ENCODE data around the gene SLC6A3. TPM values are rescaled to one million over a fixed set of nuclear protein-coding genes. Genes with fewer than 3 reads are reported as not detected.

SLC6A3 gene
- total RNA-seq, 1 experiment from 2014 or later, result 0.07 TPM

DNA sequence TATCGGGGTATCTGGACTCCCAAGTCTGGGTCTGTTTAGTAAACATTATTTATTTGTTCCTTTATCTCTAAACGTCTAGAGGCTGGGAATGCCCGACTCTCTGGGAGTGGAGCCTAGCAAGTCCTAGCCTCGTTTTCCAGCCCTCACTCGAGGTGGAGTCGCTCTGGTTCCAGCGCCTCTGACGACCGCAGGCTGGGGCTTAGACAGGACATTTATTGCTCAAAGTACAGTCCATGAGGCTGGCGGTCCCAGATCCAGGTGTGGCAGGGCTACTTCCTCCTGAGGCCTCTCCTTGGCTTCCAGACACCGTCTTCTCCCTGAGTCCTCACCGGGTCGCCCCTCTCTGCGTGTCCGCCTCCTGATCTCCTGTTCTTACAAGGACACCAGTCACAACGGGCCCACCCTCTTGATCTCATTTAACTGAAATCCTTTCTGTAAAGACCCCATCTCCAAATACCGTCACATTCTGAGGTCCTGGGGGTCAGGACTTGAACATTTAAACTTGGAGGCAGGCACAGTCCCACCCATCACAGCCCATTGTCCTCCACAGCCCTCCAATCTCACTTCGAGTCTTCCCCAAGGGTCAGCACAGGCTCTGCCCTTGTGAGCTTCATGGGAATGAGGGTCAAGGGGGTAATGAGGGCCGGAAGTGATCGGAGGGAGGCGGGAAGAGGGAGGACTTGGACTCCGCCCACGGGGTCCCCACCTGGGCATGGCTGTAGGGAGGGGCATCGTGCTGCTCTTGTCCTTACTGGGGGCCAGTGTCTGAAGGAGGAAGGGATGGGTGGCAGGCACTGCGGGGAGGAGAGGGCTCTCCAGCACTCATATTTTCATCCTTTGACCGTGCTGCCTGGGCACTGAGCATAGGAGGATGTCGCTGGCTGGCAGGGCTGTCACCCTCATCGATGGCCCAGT lies 88.1 kb downstream of the SLC6A3 start:
- DNase-seq, result peak; percentile 59
- Histone ChIP-seq H3K36me3 (replicated peaks; ENCODE audit: control insufficient read depth, insufficient read depth, low read length) (no peaks in the 10 kb centered on the region), H3K4me3 (ENCODE audit: insufficient read depth, low read depth, low read length) (no peak overlapping the region), H3K27me3 (ENCODE audit: control insufficient read depth, insufficient read depth, low read length) (no peaks in the 10 kb centered on the region)

DNA sequence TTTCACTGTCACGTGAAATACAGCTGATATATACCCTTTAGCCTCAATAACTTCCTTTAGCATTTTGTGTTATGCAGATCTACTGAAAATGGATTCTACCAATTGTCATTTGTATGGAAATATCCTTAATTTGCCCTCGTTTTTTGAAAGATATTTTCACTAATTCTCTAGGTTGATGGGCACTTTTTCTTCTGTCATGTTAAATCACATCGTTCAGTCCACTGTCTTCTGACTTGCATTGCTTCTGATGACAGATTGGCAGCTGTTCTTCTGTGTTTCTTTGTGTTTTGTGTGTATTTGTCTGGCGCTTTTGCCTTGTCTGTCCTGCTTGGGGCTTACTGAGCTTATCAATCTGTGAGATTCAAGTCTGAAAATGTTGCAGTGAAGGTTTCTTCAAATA lies 90.7 kb downstream of the SLC6A3 start:
- no peaks in the 10 kb centered on the region for H3K27me3 ChIP-seq (ENCODE audit: control insufficient read depth, insufficient read depth, low read length)
- H3K4me3 ChIP-seq (ENCODE audit: insufficient read depth, low read depth, low read length), result no peak overlapping the region
- no peaks in the 10 kb centered on the region for H3K36me3 ChIP-seq (replicated peaks; ENCODE audit: control insufficient read depth, insufficient read depth, low read length)
- DNase-seq, result no peak

DNA sequence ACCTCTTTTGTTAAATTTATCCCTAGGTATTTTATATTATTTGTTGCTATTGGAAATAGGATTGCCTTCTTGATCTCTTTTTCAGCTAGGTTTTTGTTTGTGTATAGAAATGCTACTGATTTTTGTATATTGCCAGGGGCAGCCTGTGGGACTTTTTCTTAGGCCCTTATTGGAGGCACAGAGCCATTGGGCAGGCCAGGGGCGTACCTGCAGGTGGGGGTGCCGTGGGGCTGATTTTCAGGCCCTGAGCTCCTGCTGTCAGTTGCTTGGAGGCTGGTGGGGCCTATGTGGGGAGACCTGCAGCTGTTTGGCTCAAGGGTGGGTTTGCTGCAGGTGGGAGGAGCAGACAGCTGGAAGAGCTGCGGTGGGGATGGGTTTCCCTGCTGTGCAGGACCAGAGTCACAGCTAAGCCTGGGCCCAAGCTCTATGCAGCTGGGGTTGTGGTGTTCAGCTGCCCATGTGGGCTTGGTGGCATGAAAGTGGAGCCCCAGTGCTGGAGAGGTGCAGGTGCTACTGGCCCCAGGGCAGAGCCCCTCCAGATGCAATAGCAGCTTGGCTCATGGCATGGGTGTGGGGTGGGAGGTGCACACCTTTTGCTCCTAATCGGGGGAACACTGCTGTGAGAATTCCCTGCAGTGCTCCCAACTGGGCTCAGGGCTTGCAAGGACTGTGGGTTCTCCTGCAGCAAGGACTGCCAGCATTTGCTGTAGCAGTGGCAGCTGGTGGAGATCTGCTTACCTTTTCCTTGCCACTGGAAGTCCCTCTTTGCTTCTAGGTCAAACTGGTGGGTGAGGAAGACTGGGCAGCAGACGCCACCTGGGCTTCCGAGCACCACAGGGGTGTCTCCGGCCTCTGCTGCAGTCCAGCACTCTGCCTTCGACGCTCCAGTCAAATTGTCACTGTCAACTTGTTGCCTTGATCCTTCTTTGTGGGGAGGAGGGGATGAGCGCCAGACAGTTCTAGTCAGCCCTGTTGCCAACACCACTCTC lies 92.7 kb downstream of the SLC6A3 start:
- Histone ChIP-seq H3K27me3 (ENCODE audit: control insufficient read depth, insufficient read depth, low read length) (no peaks in the 10 kb centered on the region), H3K36me3 (replicated peaks; ENCODE audit: control insufficient read depth, insufficient read depth, low read length) (no peaks in the 10 kb centered on the region), H3K4me3 (ENCODE audit: insufficient read depth, low read depth, low read length) (no peak overlapping the region)
- peak; percentile 30 for DNase-seq

DNA sequence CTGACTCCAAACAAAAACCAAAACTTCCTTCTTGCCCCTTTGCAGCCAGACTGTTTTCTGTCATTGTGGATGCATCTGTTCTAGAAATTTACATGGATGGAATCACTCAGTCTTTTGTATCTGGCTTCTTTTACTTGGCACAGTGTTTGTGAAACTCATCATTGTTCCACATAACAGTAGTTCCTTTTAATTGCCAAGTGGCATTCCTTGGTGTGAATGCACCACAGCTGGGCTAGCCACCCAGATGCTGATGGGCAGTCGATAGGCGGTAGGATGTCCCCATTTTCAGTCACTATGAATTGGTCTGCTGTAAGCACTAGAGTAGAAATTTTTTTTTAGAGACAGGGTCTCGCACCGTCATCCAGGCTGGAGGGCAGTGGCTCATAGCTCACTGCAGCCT lies 94.1 kb downstream of the SLC6A3 start:
- DNase-seq, result no peak
- Histone ChIP-seq H3K27me3 (ENCODE audit: control insufficient read depth, insufficient read depth, low read length) (no peaks in the 10 kb centered on the region), H3K36me3 (replicated peaks; ENCODE audit: control insufficient read depth, insufficient read depth, low read length) (no peaks in the 10 kb centered on the region), H3K4me3 (ENCODE audit: insufficient read depth, low read depth, low read length) (no peak overlapping the region)

DNA sequence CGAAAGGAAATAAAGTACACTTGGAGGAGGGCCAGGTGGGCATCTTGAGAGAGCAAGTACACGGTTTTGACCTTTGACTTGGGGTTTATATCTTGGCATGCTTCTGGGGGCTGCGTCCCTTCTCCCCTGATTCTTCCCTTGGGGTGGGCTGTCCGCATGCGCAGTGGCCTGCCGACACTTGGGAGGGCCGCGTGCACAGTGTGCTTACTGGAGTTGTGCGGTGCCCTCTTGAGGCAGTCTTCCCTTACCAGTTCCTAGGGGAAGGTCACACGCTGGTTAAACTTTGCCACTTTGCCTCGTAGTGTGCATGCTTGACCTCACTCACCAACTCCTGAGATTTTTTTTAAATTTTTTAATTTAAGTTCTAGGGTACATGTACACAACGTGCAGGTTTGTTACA lies 96.0 kb downstream of the SLC6A3 start:
- Histone ChIP-seq H3K4me3 (ENCODE audit: insufficient read depth, low read depth, low read length) (no peak overlapping the region), H3K27me3 (ENCODE audit: control insufficient read depth, insufficient read depth, low read length) (no peaks in the 10 kb centered on the region), H3K36me3 (replicated peaks; ENCODE audit: control insufficient read depth, insufficient read depth, low read length) (no peaks in the 10 kb centered on the region)
- peak; percentile 67 for DNase-seq

DNA sequence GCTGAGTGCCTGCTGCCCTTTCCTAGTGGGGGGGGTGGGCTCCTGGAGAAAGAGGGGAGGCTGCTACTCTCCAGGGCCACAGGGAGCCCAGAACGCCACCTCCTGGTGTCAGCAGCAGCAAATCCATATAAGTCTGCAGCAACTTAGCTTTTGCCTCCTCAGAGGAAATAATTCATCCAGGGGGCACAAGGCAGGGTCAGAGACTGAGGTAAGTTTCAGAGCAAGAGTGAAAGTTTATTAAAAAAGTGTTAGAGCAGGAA lies 96.3 kb downstream of the SLC6A3 start:
- H3K27me3 ChIP-seq (ENCODE audit: control insufficient read depth, insufficient read depth, low read length), result no peaks in the 10 kb centered on the region
- peak; percentile 79 for DNase-seq
- no peak overlapping the region for H3K4me3 ChIP-seq (ENCODE audit: insufficient read depth, low read depth, low read length)
- no peaks in the 10 kb centered on the region for H3K36me3 ChIP-seq (replicated peaks; ENCODE audit: control insufficient read depth, insufficient read depth, low read length)

DNA sequence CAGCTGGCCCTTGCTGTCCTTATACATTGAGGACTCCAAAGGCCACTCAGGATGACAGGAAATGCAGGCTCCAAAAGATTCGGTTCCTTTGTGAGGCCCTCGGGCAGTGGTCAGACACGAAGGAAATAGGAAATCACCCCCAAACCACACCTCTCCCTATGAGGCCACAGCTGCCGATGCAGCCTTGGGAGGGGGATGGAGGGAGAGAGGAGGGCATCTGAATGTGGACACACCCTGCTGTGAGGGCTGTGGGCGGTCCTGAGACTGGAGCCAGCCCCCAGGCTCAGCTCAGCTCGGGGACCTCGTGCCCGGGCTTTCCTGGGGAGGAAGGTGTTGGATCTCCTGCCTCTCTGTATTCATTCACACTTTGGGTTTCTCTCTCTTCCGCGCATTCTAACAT lies 97.7 kb downstream of the SLC6A3 start:
- H3K27me3 ChIP-seq (ENCODE audit: control insufficient read depth, insufficient read depth, low read length), result no peaks in the 10 kb centered on the region
- no peak overlapping the region for H3K4me3 ChIP-seq (ENCODE audit: insufficient read depth, low read depth, low read length)
- DNase-seq, result peak; percentile 60
- peaks cover 2% of the 10 kb centered on the region for H3K36me3 ChIP-seq (replicated peaks; ENCODE audit: control insufficient read depth, insufficient read depth, low read length)

DNA sequence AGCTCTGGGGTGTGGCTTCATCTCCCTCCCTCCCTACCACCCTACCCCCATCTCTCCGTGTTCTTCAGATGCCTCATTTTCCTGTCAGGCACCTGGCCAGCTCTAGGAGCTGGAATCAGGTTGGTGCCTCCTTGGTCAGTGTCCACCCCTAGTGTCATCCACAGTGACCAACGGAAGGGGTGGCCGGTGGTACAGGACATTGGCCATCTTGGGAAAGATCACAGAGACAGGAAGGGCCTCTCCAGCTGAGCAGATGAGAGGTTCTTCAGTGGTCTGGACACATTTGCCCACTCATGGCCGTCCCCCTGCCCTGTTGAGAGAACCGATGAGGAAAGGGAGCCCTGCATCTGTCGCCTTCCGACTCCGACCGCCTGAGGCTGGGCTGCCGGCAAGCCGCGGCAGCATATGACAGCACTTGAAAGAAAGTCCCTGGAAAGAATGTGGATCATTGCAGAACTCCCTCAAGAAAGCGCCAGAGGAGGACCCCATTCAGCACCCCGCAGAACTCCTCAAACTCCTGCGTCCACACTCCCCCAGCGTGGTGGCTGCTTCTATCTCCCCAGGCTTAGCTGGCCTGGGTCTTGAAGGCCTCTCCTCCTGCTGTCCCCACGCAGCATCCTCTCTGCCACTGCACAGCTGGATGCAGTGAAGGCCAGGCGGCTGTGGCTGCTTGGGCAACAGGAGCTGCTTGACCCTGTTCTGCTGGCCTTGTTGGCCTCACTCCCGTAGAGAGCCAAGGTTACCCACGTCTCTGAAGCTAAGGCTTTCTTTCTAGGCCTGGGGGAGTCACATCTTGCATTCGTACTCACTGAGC lies 98.4 kb downstream of the SLC6A3 start:
- no peak for DNase-seq
- Histone ChIP-seq H3K27me3 (ENCODE audit: control insufficient read depth, insufficient read depth, low read length) (no peaks in the 10 kb centered on the region), H3K4me3 (ENCODE audit: insufficient read depth, low read depth, low read length) (no peak overlapping the region), H3K36me3 (replicated peaks; ENCODE audit: control insufficient read depth, insufficient read depth, low read length) (peaks cover 9% of the 10 kb centered on the region)

DNA sequence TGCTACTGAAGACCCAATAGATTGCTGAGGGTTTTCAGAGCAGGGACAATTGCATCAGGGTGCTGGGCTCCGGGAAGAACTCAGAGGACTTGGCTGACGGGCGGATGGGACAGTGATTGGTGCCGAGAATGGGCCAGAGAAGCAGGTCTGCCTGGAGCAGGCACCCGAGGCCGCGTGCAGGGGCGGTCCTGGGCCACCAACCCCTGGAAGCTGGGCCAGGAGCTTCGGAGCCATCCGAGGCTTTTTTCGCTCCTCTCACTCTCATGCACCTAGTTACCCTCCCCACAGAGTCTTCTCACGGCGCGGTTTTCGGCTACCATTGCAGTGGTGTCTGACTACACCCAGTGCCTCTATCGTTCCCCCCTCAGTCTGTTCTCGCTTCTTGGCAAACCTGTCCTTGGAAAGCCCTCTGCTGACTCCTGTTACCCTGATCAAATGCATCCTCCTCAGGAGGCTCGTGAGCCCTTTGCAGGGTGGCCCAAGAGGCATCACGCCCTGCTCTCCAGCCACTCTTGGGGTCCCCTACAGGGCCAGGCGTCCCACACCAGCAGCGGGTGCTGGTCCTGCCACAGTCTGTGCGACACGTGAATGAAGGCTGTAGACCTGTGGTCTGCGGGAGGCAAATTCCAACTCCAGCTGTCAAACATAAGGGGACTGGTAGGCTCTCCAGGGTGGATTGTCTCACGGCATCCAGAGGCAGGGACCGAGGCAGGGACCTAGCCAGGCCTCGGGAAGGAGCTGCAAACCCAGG lies 99.2 kb downstream of the SLC6A3 start:
- peak; percentile 70 for DNase-seq
- peak overlapping the region; percentile 82; the same call in 1 of the 2 replicates for H3K4me3 ChIP-seq (ENCODE audit: insufficient read depth, low read depth, low read length)
- H3K36me3 ChIP-seq (replicated peaks; ENCODE audit: control insufficient read depth, insufficient read depth, low read length), result peaks cover 14% of the 10 kb centered on the region
- H3K27me3 ChIP-seq (ENCODE audit: control insufficient read depth, insufficient read depth, low read length), result no peaks in the 10 kb centered on the region

DNA sequence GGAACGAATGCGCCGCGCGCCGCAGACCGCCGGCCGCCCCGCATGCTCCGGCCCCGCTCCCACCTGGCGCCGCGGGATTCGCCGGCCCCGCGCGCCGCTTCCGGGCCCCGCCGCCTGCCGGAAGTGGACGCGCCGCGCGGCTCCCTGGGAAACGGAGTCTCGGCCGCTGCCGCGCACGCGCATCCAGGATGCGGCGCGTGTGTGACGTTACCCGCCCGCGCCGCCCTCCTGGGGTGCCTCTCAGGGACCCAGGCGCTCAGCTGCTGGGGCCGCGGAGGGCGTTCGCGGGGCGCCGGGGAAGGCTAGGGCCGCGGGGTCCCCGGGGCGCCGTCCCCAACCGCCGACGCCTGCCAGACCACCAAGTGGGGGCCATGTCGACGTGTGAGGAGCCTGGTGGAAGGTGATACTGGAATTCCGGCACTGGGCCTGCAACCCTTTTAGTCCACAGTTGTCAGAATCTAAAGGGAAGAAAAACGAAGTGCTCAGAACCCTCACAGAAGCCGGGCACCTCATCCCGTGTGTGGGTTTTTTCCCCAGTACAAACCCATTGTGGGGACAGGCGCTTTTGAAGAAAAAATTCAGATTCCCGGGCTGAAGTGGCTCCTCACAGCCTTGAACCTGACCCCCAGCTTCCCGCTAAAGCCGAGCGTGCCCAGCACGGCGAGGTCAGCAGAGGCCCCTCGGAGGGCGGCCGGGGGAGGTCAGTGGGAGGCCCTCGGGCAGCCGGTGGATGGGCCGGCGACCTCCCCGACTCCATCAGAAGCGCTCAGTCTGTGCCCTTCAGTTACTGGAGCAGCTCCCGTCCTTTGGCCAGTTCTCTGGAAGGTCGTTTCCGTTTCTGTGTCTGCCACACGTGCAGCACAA lies 100.0 kb downstream of the SLC6A3 start, which contains the start of gene CLPTM1L:
Gene CLPTM1L (minus strand): TSS at position 125 of the 864 bp plus-strand sequence. CDS start 258 bp downstream, outside the sequence.
- DNase-seq, result peak; percentile 99
- peak within 1 kb of the TSS; percentile 82 for H3K4me3 ChIP-seq (ENCODE audit: insufficient read depth, low read depth, low read length)
- no peaks in the 10 kb centered on the region for H3K27me3 ChIP-seq (ENCODE audit: control insufficient read depth, insufficient read depth, low read length)
- H3K36me3 ChIP-seq (replicated peaks; ENCODE audit: control insufficient read depth, insufficient read depth, low read length), result peaks cover 18% of the 10 kb centered on the region

DNA sequence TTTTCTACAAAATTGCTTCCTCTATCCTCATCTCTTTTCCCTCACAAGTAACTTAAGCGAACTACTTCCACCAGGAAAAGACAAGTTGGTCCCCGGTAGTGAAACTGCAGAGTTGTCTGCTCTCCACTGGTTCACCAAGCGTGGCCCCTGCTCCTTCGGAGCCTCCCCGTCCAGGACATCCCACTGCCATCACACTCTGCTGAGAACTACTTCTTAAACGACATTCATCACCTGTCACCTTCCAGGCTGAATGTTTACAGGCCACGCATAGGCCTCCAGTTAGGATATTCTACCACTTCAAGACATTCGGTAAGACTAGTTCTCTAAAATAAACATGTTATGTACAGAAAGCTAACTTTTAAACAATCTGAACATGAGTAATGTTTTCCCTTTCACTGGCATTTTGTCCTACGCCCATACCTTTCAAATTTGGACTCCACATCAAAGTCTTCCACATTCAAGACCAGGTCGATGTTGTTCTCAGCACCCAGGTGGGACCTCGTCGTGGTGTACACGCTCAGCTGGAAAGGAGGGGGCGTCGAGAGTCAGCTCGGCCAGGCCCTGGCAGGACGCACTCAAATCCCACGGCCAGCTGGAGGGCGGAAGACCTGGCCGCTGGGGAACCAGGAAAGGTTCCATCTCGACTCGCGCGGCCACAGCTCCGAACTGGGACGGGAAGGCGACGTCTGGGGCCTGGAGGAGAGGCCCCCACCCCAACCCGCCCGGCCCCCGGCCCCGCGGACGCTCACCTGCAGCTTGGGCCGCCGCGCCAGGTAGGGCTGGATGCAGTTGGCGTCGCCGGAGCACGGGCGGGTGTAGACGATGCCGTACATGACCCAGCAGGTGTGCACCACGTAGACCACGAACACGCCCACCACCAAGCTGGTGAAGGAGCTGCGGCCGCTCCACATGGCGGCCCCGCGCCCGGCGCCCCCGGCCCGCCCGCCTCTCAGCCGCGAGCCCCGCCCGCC lies 101.0 kb downstream of the SLC6A3 start:
- H3K36me3 ChIP-seq (replicated peaks; ENCODE audit: control insufficient read depth, insufficient read depth, low read length), result peaks cover 19% of the 10 kb centered on the region
- H3K4me3 ChIP-seq (ENCODE audit: insufficient read depth, low read depth, low read length), result peak overlapping the region; percentile 80
- no peak for DNase-seq
- no peaks in the 10 kb centered on the region for H3K27me3 ChIP-seq (ENCODE audit: control insufficient read depth, insufficient read depth, low read length)

DNA sequence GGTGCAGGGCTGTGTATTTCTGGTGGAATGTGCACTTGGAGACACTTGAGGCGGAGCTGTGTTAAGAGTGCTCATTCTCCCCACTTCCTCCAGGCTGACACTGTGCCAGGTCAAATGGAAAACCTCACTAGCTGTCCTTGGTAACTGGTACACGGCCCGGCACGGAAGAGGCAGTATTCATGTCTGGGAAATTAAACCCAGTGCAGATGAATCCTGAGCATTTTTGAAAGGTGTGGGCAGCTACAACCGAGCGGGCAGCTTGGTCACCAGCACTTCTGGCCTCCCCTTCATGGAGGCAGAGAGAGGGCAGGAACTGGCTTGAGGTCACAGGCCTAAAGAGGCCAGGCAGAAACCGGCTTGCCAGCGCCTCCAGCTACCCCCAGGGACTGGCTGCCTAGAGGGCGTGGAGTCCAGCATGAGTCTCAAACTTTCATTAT lies 101.9 kb downstream of the SLC6A3 start:
- H3K27me3 ChIP-seq (ENCODE audit: control insufficient read depth, insufficient read depth, low read length), result no peaks in the 10 kb centered on the region
- H3K36me3 ChIP-seq (replicated peaks; ENCODE audit: control insufficient read depth, insufficient read depth, low read length), result peaks cover 22% of the 10 kb centered on the region
- no peak overlapping the region for H3K4me3 ChIP-seq (ENCODE audit: insufficient read depth, low read depth, low read length)
- DNase-seq, result no peak

Measured in H7 (cell line).